GM21825 (cell line): ENCODE measurements around the gene IGF1.

Source experiments
- ATAC-seq: cut with Tn5 transposase; IDR thresholded peaks from one replicate; pipeline ENCODE4 v1.9.1; 2021; ENCODE audit warnings: mild to moderate bottlenecking, moderate library complexity; ENCODE audit not compliant: unreplicated experiment

IGF1 gene

GRCh38 chr12:102480406-102480805, at the start of gene IGF1:
Gene IGF1, minus strand, starts transcription at chr12:102480563. Its CDS starts 182 bp downstream, at chr12:102480381.
- no peak for ATAC-seq

GRCh38 chr12:102528111-102528510, 47.7 kb upstream of the IGF1 start:
- no peak for ATAC-seq

GRCh38 chr12:102527171-102527720, 46.9 kb upstream of the IGF1 start:
- no peak for ATAC-seq

- no peak for ATAC-seq
These were observed 46.3 kb upstream of the IGF1 start for GRCh38 chr12:102526656-102527055.

- no peak for ATAC-seq
These were observed 42.4 kb upstream of the IGF1 start for GRCh38 chr12:102522768-102523167.

GRCh38 chr12:102521662-102522277, 41.4 kb upstream of the IGF1 start:
- ATAC-seq, result no peak

GRCh38 chr12:102518871-102519270, 38.5 kb upstream of the IGF1 start:
- no peak for ATAC-seq

GRCh38 chr12:102514696-102515095, 34.3 kb upstream of the IGF1 start:
- ATAC-seq, result no peak

GRCh38 chr12:102513739-102514138, 33.4 kb upstream of the IGF1 start:
- ATAC-seq, result no peak

GRCh38 chr12:102513272-102513671, 32.9 kb upstream of the IGF1 start:
- peak; percentile 75 for ATAC-seq

- ATAC-seq, result no peak
These were observed 32.2 kb upstream of the IGF1 start for GRCh38 chr12:102512523-102512922.

GRCh38 chr12:102511575-102511974, 31.2 kb upstream of the IGF1 start:
- no peak for ATAC-seq

GRCh38 chr12:102510463-102510862, 30.1 kb upstream of the IGF1 start:
- ATAC-seq, result no peak

GRCh38 chr12:102510031-102510430, 29.7 kb upstream of the IGF1 start:
- no peak for ATAC-seq

- ATAC-seq, result no peak
These were observed 28.8 kb upstream of the IGF1 start for GRCh38 chr12:102509123-102509626.

GRCh38 chr12:102508052-102508451, 27.7 kb upstream of the IGF1 start:
- no peak for ATAC-seq

- ATAC-seq, result no peak
These were observed 26.9 kb upstream of the IGF1 start for GRCh38 chr12:102507301-102507700.

GRCh38 chr12:102504871-102505270, 24.5 kb upstream of the IGF1 start:
- ATAC-seq, result no peak

GRCh38 chr12:102504280-102504679, 23.9 kb upstream of the IGF1 start:
- no peak for ATAC-seq

GRCh38 chr12:102503831-102504230, 23.5 kb upstream of the IGF1 start:
- ATAC-seq, result no peak

GRCh38 chr12:102503056-102503681, 22.8 kb upstream of the IGF1 start:
- peak; percentile 73 for ATAC-seq

GRCh38 chr12:102501773-102502172, 21.4 kb upstream of the IGF1 start:
- ATAC-seq, result no peak
